HG03342 (cell line): ENCODE results near the gene CES5A.
"Not testable (repeated sequence)": the region's sequence is repeated elsewhere in the genome, so short reads cannot be mapped to it uniquely, and the experiment has no call there.

Experiments used
- ATAC-seq: cut with Tn5 transposase; IDR thresholded peaks from one replicate; pipeline ENCODE4 v1.9.1; 2021; ENCODE audit warnings: mild to moderate bottlenecking, moderate library complexity; ENCODE audit not compliant: unreplicated experiment

CES5A gene

GRCh38 chr16:55830658-55831294 is 44.4 kb downstream of the CES5A start:
- no peak for ATAC-seq

GRCh38 chr16:55829232-55829631 is 45.9 kb downstream of the CES5A start:
- not testable (repeated sequence) for ATAC-seq

- ATAC-seq, result no peak
These were observed 46.5 kb downstream of the CES5A start for GRCh38 chr16:55828680-55829079.

GRCh38 chr16:55825115-55825728 is 50.0 kb downstream of the CES5A start:
- no peak for ATAC-seq

GRCh38 chr16:55824473-55825000 is 50.6 kb downstream of the CES5A start:
- ATAC-seq, result no peak

GRCh38 chr16:55822280-55822810 is 52.8 kb downstream of the CES5A start:
- no peak for ATAC-seq

GRCh38 chr16:55821210-55821609 is 54.0 kb downstream of the CES5A start:
- no peak for ATAC-seq

- no peak for ATAC-seq
These were observed 54.6 kb downstream of the CES5A start for GRCh38 chr16:55820615-55821014.

- no peak for ATAC-seq
These were observed 57.8 kb downstream of the CES5A start for GRCh38 chr16:55817236-55817912.

GRCh38 chr16:55816222-55816621 is 59.0 kb downstream of the CES5A start:
- ATAC-seq, result not testable (repeated sequence)

GRCh38 chr16:55815320-55815719 is 59.9 kb downstream of the CES5A start:
- ATAC-seq, result no peak

- not testable (repeated sequence) for ATAC-seq
These were observed 61.0 kb downstream of the CES5A start for GRCh38 chr16:55814174-55814573.

GRCh38 chr16:55813730-55814129 is 61.4 kb downstream of the CES5A start:
- not testable (repeated sequence) for ATAC-seq

- ATAC-seq, result no peak
These were observed 62.2 kb downstream of the CES5A start for GRCh38 chr16:55812951-55813350.

- no peak for ATAC-seq
These were observed 63.4 kb downstream of the CES5A start for GRCh38 chr16:55811811-55812210.

GRCh38 chr16:55810451-55810961 is 64.7 kb downstream of the CES5A start:
- no peak for ATAC-seq

GRCh38 chr16:55809851-55810250 is 65.3 kb downstream of the CES5A start:
- no peak for ATAC-seq

GRCh38 chr16:55809386-55809785 is 65.8 kb downstream of the CES5A start:
- ATAC-seq, result no peak

- not testable (repeated sequence) for ATAC-seq
These were observed 66.9 kb downstream of the CES5A start for GRCh38 chr16:55808286-55808685.

- ATAC-seq, result not testable (repeated sequence)
These were observed 70.1 kb downstream of the CES5A start for GRCh38 chr16:55805104-55805503.

- ATAC-seq, result not testable (repeated sequence)
These were observed 71.5 kb downstream of the CES5A start for GRCh38 chr16:55803681-55804080.
